ENCODE data around the gene SYTL1. TPM values are rescaled to one million over a fixed set of nuclear protein-coding genes. Genes with fewer than 3 reads are reported as not detected.

The SYTL1 gene
- total RNA-seq, 4 donors from 2014 or later = 12.4 to 23.9 (median 18.4) TPM

GRCh38 chr1:27397749-27398148, 55.9 kb downstream of the SYTL1 start:
- intact Hi-C loops (cut with DNase I) = loop anchor here (10.0 kb wide), 1 partner anchor 293 kb away; no protein-coding TSS in a partner anchor

DNA sequence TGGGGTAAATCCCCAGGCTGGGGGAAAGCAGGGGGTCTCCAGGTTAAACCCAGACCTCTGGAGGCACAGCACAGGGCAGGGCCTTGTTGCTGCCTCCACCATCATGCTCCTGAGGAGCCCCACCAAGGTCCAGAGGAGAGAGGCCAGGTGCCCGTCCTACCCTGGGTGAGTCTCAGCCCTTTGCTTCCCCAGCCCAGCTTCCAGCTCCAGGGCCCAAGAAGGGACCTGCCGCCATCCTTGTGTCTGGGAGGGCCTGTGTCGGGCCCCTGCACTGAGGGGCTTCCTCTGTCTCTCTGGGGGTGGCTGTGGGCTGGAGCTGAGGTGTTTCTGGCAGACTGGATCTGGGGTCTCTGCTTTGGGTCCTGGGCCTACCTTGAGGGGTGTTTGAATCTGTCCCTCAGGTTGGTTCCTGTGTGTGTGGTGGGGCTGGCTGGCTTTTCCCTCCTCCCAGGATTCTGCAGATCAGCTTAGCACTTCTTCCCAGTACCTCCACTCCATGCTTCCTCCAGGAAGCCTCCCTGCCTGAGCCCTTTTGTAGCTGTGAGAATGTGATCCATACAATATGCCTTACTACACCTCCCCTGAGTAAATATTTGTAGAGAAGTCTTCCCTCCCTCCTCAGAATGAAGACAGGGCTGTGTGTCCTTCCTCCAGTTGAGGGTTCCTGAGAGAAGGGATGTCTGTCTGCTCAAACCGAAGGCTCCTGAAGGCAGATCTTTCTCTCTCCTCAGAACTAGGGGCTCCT, 56.8 kb downstream of the SYTL1 start:
- H3K9me3 ChIP-seq = no peaks in the 10 kb centered on the region
- H3K27me3 ChIP-seq = no peaks in the 10 kb centered on the region
- TF ChIP-seq POLR2A (IDR thresholded peaks at IDR 0.05) = no peak
- TF ChIP-seq, protein P1, sequence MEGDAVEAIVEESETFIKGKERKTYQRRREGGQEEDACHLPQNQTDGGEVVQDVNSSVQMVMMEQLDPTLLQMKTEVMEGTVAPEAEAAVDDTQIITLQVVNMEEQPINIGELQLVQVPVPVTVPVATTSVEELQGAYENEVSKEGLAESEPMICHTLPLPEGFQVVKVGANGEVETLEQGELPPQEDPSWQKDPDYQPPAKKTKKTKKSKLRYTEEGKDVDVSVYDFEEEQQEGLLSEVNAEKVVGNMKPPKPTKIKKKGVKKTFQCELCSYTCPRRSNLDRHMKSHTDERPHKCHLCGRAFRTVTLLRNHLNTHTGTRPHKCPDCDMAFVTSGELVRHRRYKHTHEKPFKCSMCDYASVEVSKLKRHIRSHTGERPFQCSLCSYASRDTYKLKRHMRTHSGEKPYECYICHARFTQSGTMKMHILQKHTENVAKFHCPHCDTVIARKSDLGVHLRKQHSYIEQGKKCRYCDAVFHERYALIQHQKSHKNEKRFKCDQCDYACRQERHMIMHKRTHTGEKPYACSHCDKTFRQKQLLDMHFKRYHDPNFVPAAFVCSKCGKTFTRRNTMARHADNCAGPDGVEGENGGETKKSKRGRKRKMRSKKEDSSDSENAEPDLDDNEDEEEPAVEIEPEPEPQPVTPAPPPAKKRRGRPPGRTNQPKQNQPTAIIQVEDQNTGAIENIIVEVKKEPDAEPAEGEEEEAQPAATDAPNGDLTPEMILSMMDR (IDR thresholded peaks at IDR 0.05) = no peak
- intact Hi-C loops (cut with DNase I) = loop anchor here (10.0 kb wide), 1 partner anchor 294 kb away; no protein-coding TSS in a partner anchor
- no peak overlapping the region for H3K4me3 ChIP-seq (replicated peaks in 1 of 3)
- no peak overlapping the region for H3K27ac ChIP-seq
- no peak for DNase-seq
- peaks cover 23 to 26% of the 10 kb centered on the region in 2 donors for H3K4me1 ChIP-seq
- H3K36me3 ChIP-seq = no peaks in the 10 kb centered on the region
- 75 to 82% methylated on average over 1 to 3 of the region's 4 CpGs for WGBS, 2 donors

More at GRCh38 chr1:27397749-27398148, 55.9 kb downstream of the SYTL1 start:
- no peaks in the 10 kb centered on the region for H3K27me3 ChIP-seq
- no peak for DNase-seq
- H3K4me3 ChIP-seq (replicated peaks in 1 of 3) = no peak overlapping the region
- no peaks in the 10 kb centered on the region for H3K9me3 ChIP-seq
- H3K4me1 ChIP-seq = peaks cover 17 to 20% of the 10 kb centered on the region in 2 donors
- H3K27ac ChIP-seq = no peak overlapping the region
- H3K36me3 ChIP-seq = no peaks in the 10 kb centered on the region
- no peak for TF ChIP-seq POLR2A (IDR thresholded peaks at IDR 0.05)
- TF ChIP-seq, protein P1 (IDR thresholded peaks at IDR 0.05) = no peak
- 64% methylated on average over 4 to 5 of the region's 7 CpGs for WGBS, 2 donors

DNA sequence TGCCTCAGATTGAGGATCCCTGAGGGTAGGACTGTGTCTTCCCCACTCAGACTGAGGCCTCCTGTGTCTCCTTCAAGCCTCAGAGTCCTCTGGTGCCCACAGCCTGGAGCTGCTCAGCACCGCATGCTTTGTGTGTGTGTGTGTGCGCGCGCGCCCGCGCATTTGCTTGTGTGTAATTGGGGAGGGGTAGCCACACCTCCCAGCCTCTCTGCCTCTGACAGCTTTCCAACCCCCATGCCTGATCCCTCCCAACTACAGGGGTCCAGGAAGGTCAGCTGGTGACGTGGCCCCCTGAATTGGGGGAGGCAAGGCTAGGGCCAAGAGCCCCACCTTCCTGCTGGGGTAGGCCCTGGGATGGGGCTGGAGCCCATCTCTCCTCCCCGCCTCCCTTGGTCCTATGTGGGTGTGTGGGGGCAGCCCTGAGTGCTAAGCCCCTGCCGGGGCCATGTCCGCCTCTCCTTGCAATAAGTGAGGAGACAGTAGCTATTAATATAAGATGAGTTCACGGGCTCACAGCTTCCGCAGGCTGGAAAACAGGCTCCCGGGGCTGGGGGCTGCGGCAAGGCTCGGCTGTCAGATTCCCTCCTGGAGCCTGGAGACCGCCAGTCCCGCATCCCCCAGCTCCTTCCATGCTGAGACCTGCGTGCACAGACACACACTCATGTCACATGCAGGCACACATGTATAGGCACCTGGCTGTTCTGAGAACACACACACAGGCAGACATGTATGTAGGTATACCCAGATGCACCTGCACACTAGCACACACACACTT, 57.6 kb downstream of the SYTL1 start:
- TF ChIP-seq, protein P1 (IDR thresholded peaks at IDR 0.05) = no peak
- TF ChIP-seq POLR2A (IDR thresholded peaks at IDR 0.05) = no peak
- Histone ChIP-seq H3K27me3 (no peaks in the 10 kb centered on the region), H3K4me1 (peaks cover 25 to 33% of the 10 kb centered on the region in 2 donors), H3K27ac (no peak overlapping the region), H3K36me3 (no peaks in the 10 kb centered on the region), H3K9me3 (no peaks in the 10 kb centered on the region), H3K4me3 (replicated peaks in 1 of 3) (no peak overlapping the region)
- intact Hi-C loops (cut with DNase I) = loop anchor here (5.0 to 10.0 kb wide), 3 partner anchors 208 to 295 kb away; no protein-coding TSS in a partner anchor
- WGBS, 2 donors = 56 to 65% methylated on average over 10 to 19 of the region's 19 CpGs
- no peak for DNase-seq

DNA sequence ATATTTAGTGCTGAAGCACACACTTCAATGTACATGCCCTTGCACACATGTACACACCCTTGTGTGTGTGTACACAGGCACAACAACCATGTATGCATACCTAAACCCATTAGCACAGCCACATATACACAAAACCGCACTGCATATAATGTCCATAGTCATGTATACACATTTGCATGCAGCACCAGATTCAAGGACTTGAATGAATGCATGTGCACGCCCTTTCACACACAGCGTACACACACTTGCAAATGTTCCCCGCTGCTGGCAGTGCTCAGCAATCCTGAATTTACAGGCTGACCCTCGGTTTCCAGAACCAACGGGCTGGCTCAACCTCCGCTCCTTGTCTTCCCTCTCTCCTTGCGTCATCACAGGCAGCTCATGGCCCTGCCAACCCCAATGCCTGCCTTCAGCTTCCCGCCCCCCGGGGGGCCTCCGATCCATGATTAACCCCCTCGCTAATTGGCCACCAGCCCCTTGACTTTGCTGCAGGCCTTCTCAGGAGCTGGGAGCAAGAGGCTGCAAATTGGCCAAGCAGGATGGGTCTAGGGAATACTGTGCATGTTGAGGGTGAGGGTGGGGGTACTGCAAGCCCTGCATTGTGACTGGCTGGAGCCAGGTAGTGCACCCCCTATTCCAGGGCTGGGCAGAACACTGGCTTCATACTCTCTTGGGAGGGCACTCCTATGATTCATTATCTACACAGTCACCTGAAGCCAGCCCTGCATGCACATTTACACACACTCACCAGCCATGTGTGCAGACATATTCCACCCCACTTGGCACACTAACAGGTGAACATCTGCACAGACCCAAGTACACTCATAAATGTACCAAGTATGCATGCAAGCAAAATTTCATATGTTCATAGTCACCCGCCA, 58.5 kb downstream of the SYTL1 start:
- no peaks in the 10 kb centered on the region for H3K36me3 ChIP-seq
- H3K9me3 ChIP-seq = no peaks in the 10 kb centered on the region
- TF ChIP-seq, protein P1 (IDR thresholded peaks at IDR 0.05) = no peak
- no peak for TF ChIP-seq POLR2A (IDR thresholded peaks at IDR 0.05)
- H3K27me3 ChIP-seq = no peaks in the 10 kb centered on the region
- H3K4me1 ChIP-seq = peaks cover 20 to 37% of the 10 kb centered on the region in 2 donors
- no peak overlapping the region for H3K27ac ChIP-seq
- DNase-seq = no peak
- intact Hi-C loops (cut with DNase I) = loop anchor here (5.0 kb wide), 2 partner anchors 207 to 262 kb away; no protein-coding TSS in a partner anchor
- WGBS, 2 donors = 44 to 50% methylated on average over 11 to 13 of the region's 13 CpGs
- no peak overlapping the region for H3K4me3 ChIP-seq (replicated peaks in 1 of 3)

All from thyroid gland (tissue), 4 donors.